Measurements from ENCODE around the gene SOX5. TPM values are rescaled to one million over a fixed set of nuclear protein-coding genes. Genes with fewer than 3 reads are reported as not detected.

Gene SOX5
- total RNA-seq, 4 donors from 2014 or later = 13.2 to 32.4 (median 23.3) TPM

GRCh38 chr12:23666866-23667265, 282.6 kb downstream of the SOX5 start:
- TF ChIP-seq CTCF (IDR thresholded peaks at IDR 0.05) (no peak), POLR2A (IDR thresholded peaks at IDR 0.05) (no peak)
- H3K9me3 ChIP-seq = no peaks in the 10 kb centered on the region
- H3K4me1 ChIP-seq = peaks cover under 1 to 1% of the 10 kb centered on the region in 2 donors
- DNase-seq = no peak
- no peak overlapping the region for H3K27ac ChIP-seq
- no peaks in the 10 kb centered on the region for H3K36me3 ChIP-seq
- WGBS, 2 donors = 72 to 74% methylated on average over 5 of the region's 5 CpGs
- H3K4me3 ChIP-seq (replicated peaks in 1 of 3) = no peak overlapping the region
- intact Hi-C loops (cut with DNase I) = no loop called here
- H3K27me3 ChIP-seq = no peaks in the 10 kb centered on the region

- no peak overlapping the region for H3K4me3 ChIP-seq (replicated peaks in 1 of 3)
- WGBS, 2 donors = 52 to 81% methylated on average over 3 of the region's 3 CpGs
- intact Hi-C loops (cut with DNase I) = no loop called here
- H3K36me3 ChIP-seq = no peaks in the 10 kb centered on the region
- H3K9me3 ChIP-seq = no peaks in the 10 kb centered on the region
- no peaks in the 10 kb centered on the region for H3K4me1 ChIP-seq
- DNase-seq = peak in 1 of 2 donors; percentile 15
- H3K27me3 ChIP-seq = no peaks in the 10 kb centered on the region
- TF ChIP-seq CTCF (IDR thresholded peaks at IDR 0.05) (no peak), POLR2A (IDR thresholded peaks at IDR 0.05) (no peak)
- no peak overlapping the region for H3K27ac ChIP-seq
Measured at GRCh38 chr12:23662966-23663365, 286.5 kb downstream of the SOX5 start.

GRCh38 chr12:23659131-23659530, 290.3 kb downstream of the SOX5 start:
- no peak for TF ChIP-seq CTCF (IDR thresholded peaks at IDR 0.05)
- no peak for TF ChIP-seq POLR2A (IDR thresholded peaks at IDR 0.05)
- Histone ChIP-seq H3K27me3 (no peaks in the 10 kb centered on the region), H3K4me1 (no peaks in the 10 kb centered on the region), H3K27ac (no peak overlapping the region), H3K4me3 (replicated peaks in 1 of 3) (no peak overlapping the region), H3K9me3 (no peaks in the 10 kb centered on the region), H3K36me3 (no peaks in the 10 kb centered on the region)
- intact Hi-C loops (cut with DNase I) = no loop called here
- no peak for DNase-seq
- whole genome bisulfite sequencing, 2 donors = 92 to 94% methylated on average over 6 of the region's 6 CpGs

- intact Hi-C loops (cut with DNase I) = no loop called here
- TF ChIP-seq CTCF (IDR thresholded peaks at IDR 0.05) (no peak), POLR2A (IDR thresholded peaks at IDR 0.05) (no peak)
- no peaks in the 10 kb centered on the region for H3K9me3 ChIP-seq
- H3K27me3 ChIP-seq = no peaks in the 10 kb centered on the region
- H3K4me1 ChIP-seq = no peaks in the 10 kb centered on the region
- no peak for DNase-seq
- H3K36me3 ChIP-seq = no peaks in the 10 kb centered on the region
- H3K27ac ChIP-seq = no peak overlapping the region
- WGBS, 2 donors = 71 to 90% methylated on average over 1 of the region's 1 CpG
- H3K4me3 ChIP-seq (replicated peaks in 1 of 3) = no peak overlapping the region
Measured at GRCh38 chr12:23657598-23657997, 291.9 kb downstream of the SOX5 start.

- no peaks in the 10 kb centered on the region for H3K36me3 ChIP-seq
- 77 to 82% methylated on average over 1 of the region's 1 CpG for WGBS, 2 donors
- H3K9me3 ChIP-seq = no peaks in the 10 kb centered on the region
- no peak overlapping the region for H3K4me3 ChIP-seq (replicated peaks in 1 of 3)
- DNase-seq = no peak
- TF ChIP-seq POLR2A (IDR thresholded peaks at IDR 0.05) (no peak), CTCF (IDR thresholded peaks at IDR 0.05) (no peak)
- H3K27me3 ChIP-seq = no peaks in the 10 kb centered on the region
- no peak overlapping the region for H3K27ac ChIP-seq
- intact Hi-C loops (cut with DNase I) = no loop called here
- H3K4me1 ChIP-seq = no peaks in the 10 kb centered on the region
Measured at GRCh38 chr12:23655884-23656283, 293.6 kb downstream of the SOX5 start.
